Astrocyte of the cerebellum (primary cell): ENCODE results near the gene ZFYVE19.

Source experiments
- DNase-seq: peaks from one replicate; pipeline ENCODE4 v3.0.0-alpha.2; 2011; ENCODE audit warnings: low read depth
- H3K4me3 ChIP-seq: 2 replicates; pipeline ENCODE4 v1.5.1; 2011; ENCODE audit warnings: mild to moderate bottlenecking, low read depth, low read length, moderate library complexity
- CTCF ChIP-seq: IDR thresholded peaks from 2 replicates; pipeline ENCODE4 v1.5.1; 2012; ENCODE audit warnings: low read length, low read depth, moderate library complexity, mild to moderate bottlenecking; ENCODE audit errors: missing control alignments
- in situ Hi-C: cut with HindIII; loops from 2 replicates; pipeline ENCODE4 v1.10.0; 2017; ENCODE audit warnings: low sequenced_read_pairs

The ZFYVE19 gene

GRCh38 chr15:40830884-40831283, 24.0 kb downstream of the ZFYVE19 start:
- DNase-seq: no peak
- no peak overlapping the region for H3K4me3 ChIP-seq
- TF ChIP-seq CTCF: no peak
- in situ Hi-C loops: no loop called here

DNA sequence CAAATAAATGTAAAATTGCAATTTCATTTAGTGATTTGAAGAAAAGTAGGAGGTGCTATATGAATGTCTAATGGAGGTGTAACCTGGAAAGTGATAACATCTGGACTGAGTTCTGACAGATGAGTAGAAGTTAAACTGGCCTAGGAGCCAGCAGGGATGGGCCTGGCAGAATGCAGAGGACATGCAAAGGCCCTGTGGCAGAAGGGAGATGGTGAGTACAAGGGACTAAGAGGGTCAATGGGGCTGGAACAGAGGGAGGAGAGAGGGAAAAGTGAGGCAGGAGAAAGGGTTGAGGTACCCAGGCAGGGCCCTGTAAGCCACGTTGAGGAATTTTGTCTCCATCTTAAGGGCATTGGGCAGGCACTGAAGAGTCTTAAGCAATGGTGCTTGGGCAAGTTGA, 25.0 kb downstream of the ZFYVE19 start:
- no peak for DNase-seq
- in situ Hi-C loops: no loop called here

DNA sequence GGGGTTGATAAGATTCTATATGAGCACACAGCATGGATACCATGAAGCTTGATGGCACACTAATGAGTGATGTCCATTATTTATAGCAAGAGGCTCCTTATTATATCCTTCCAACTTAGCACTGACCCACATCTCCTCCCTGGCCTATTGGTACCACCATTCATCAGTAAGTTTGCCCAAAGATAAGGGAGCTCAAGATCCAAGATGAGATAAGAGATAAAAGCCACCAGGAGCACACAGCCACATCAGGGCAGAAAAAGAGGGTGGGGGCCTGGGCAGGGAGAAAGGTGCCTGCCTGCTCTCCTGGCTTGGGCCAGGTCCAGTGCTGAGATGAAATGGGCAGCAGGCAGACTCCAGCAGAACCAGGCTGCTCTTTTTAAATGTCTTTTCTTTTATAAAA, 26.0 kb downstream of the ZFYVE19 start:
- no peak for DNase-seq
- in situ Hi-C loops: no loop called here
- no peak overlapping the region for H3K4me3 ChIP-seq
- TF ChIP-seq CTCF: no peak

More for the DNA sequence above, 25.0 kb downstream of the ZFYVE19 start:
- TF ChIP-seq CTCF: no peak
- no peak overlapping the region for H3K4me3 ChIP-seq

DNA sequence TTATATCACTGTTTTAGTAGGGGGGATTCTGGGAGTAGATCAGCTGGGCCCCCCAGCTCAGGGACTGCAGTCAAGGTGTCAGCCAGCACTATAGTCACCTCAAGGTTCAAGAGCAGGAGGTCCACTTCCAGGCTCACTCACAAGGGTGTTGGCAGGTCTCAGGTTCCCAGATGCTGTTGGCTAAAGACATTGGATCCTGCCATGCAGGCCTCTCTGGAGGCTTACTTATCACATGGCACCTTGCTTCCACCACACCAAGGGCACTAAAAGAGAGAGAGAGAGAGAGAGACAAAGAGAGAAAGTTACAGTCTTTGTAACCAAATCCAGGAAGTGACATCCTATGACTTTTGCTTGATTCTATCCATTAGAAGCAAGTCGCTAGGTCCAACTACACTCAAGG, 29.1 kb downstream of the ZFYVE19 start:
- H3K4me3 ChIP-seq: no peak overlapping the region
- in situ Hi-C loops: no loop called here
- no peak for TF ChIP-seq CTCF
- no peak for DNase-seq

DNA sequence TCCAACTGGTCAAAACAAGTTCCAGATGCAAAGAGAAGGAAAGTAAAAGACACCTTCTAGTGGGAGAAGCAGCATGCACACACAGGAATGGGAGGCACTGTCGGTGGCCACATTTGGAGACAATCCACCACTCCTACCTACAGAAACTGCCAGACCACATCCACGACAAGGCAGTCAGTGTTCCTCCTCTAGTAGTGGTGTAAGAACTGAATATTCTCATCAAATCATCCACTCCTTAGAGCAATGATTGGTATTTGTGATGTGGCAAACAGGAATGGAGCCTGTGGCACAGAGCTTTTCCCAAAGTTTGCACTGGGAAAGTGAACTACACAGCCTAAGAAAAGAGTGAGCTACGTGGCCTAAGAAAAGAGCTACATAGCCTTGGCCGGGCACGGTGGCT, 31.9 kb downstream of the ZFYVE19 start:
- in situ Hi-C loops: no loop called here
- DNase-seq: no peak
- no peak for TF ChIP-seq CTCF
- no peak overlapping the region for H3K4me3 ChIP-seq

DNA sequence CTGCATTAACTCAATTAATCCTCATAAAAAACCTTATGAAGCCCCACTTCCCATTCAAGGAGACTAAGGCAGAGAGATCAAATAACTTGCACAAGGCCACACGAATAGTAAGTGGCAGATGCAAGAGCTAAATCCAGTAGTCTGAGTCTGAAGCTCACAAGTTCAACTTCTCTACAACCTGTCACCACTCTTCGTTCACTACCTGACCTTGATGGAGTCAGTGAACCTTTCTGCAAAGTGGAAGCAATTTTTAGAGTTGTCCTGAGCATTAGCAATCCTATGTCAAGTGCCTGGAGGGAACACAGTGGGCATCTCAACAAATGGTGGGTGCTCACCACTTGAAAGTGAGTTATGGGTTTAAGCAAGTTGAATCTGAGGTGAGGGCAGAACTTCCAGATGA, 34.9 kb downstream of the ZFYVE19 start:
- no peak for DNase-seq
- in situ Hi-C loops: no loop called here
- H3K4me3 ChIP-seq: no peak overlapping the region
- TF ChIP-seq CTCF: no peak
